Measurements from ENCODE around the gene ROR2.

Gene ROR2

GRCh38 chr9:91839926-91840465 is 110.0 kb downstream of the ROR2 start:
- no peak for DNase-seq

- DNase-seq, result no peak
Measured at GRCh38 chr9:91837981-91838731, 111.9 kb downstream of the ROR2 start.

- no peak for DNase-seq
Measured at GRCh38 chr9:91836515-91836914, 113.5 kb downstream of the ROR2 start.

GRCh38 chr9:91835632-91836031 is 114.4 kb downstream of the ROR2 start:
- DNase-seq, result no peak

- DNase-seq, result no peak
Measured at GRCh38 chr9:91835216-91835615, 114.8 kb downstream of the ROR2 start.

- no peak for DNase-seq
Measured at GRCh38 chr9:91834740-91835139, 115.3 kb downstream of the ROR2 start.

- DNase-seq, result no peak
Measured at GRCh38 chr9:91833878-91834255, 116.2 kb downstream of the ROR2 start.

- no peak for DNase-seq
Measured at GRCh38 chr9:91833096-91833877, 116.7 kb downstream of the ROR2 start.

GRCh38 chr9:91832322-91832721 is 117.7 kb downstream of the ROR2 start:
- no peak for DNase-seq

GRCh38 chr9:91825866-91826265 is 124.2 kb downstream of the ROR2 start:
- DNase-seq, result no peak

- DNase-seq, result no peak
Measured at GRCh38 chr9:91825422-91825821, 124.6 kb downstream of the ROR2 start.

- DNase-seq, result no peak
Measured at GRCh38 chr9:91824601-91825305, 125.3 kb downstream of the ROR2 start.

- DNase-seq, result no peak
Measured at GRCh38 chr9:91824151-91824550, 125.9 kb downstream of the ROR2 start.

GRCh38 chr9:91820949-91821880 is 128.8 kb downstream of the ROR2 start:
- no peak for DNase-seq

GRCh38 chr9:91820126-91820750 is 129.8 kb downstream of the ROR2 start:
- DNase-seq, result no peak

GRCh38 chr9:91818647-91819403 is 131.2 kb downstream of the ROR2 start:
- no peak for DNase-seq

- no peak for DNase-seq
Measured at GRCh38 chr9:91818225-91818585, 131.8 kb downstream of the ROR2 start.

GRCh38 chr9:91817493-91818224 is 132.4 kb downstream of the ROR2 start:
- no peak for DNase-seq

GRCh38 chr9:91817106-91817492 is 132.9 kb downstream of the ROR2 start:
- no peak for DNase-seq

- no peak for DNase-seq
Measured at GRCh38 chr9:91816356-91816755, 133.7 kb downstream of the ROR2 start.

All from CD4-positive, alpha-beta T cell treated with Interleukin-17A for 1 hour (primary cell).